Measurements from ENCODE around the gene BTBD19. TPM values are rescaled to one million over a fixed set of nuclear protein-coding genes. Genes with fewer than 3 reads are reported as not detected.
"Not testable (repeated sequence)": the region's sequence is repeated elsewhere in the genome, so short reads cannot be mapped to it uniquely, and the experiment has no call there.

Gene BTBD19
- total RNA-seq, 1 donor from 2014 or later: 15.1 TPM

GRCh38 chr1:44811234-44811633 is 2.9 kb downstream of the BTBD19 start:
- no peaks in the 10 kb centered on the region for H3K27me3 ChIP-seq
- no peak for DNase-seq (ENCODE audit: low spot score in 2 of 2)
- no peak for TF ChIP-seq CTCF (IDR thresholded peaks at IDR 0.05)
- peaks cover 15 to 29% of the 10 kb centered on the region in 2 donors for H3K36me3 ChIP-seq
- H3K4me3 ChIP-seq: peak overlapping the region in 1 of 2 donors; percentile 38
- H3K9me3 ChIP-seq: no peaks in the 10 kb centered on the region
- peaks cover 40 to 56% of the 10 kb centered on the region in 2 donors for H3K4me1 ChIP-seq
- intact Hi-C loops (cut with DNase I): no loop called here
- H3K27ac ChIP-seq: peak overlapping the region; percentile 99

GRCh38 chr1:44812822-44813543 is 4.7 kb downstream of the BTBD19 start:
- H3K4me3 ChIP-seq: peak overlapping the region; percentile 21 to 37
- H3K27me3 ChIP-seq: no peaks in the 10 kb centered on the region
- peaks cover 15 to 25% of the 10 kb centered on the region in 2 donors for H3K36me3 ChIP-seq
- peak overlapping the region; percentile 12 to 99 for H3K27ac ChIP-seq
- intact Hi-C loops (cut with DNase I): no loop called here
- peaks cover 31 to 45% of the 10 kb centered on the region in 2 donors for H3K4me1 ChIP-seq
- TF ChIP-seq CTCF (IDR thresholded peaks at IDR 0.05): no peak
- no peaks in the 10 kb centered on the region for H3K9me3 ChIP-seq
- no peak for DNase-seq (ENCODE audit: low spot score in 2 of 2)

DNA sequence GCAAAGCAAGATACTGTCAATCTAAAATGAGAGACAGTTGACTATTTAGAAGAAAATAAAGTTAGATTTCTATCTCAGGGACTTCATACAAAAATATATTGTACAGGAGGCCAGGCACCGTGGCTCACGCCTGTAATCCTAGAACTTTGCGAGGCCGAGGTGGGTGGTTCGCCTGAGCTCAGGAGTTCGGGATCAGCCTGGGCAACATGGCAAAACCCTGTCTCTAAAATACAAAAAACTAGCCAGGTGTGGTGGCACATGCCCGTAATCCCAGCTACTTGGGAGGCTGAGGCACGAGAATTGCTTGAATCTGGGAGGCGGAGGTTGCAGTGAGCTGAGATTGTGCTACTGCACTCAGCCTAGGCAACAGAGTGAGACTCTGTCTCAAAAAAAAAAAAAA is 7.6 kb downstream of the BTBD19 start:
- DNase-seq (ENCODE audit: low spot score in 2 of 2): peak in 1 of 2 donors; percentile 56
- H3K9me3 ChIP-seq; H3K4me3 ChIP-seq; H3K27me3 ChIP-seq; H3K27ac ChIP-seq; intact Hi-C loops (cut with DNase I): not testable (repeated sequence)
- Histone ChIP-seq H3K4me1 (peaks cover 5 to 32% of the 10 kb centered on the region in 2 donors), H3K36me3 (peaks cover 15 to 25% of the 10 kb centered on the region in 2 donors)

GRCh38 chr1:44817307-44817706 is 9.0 kb downstream of the BTBD19 start:
- no peak for DNase-seq (ENCODE audit: low spot score in 2 of 2)
- no peak for TF ChIP-seq CTCF (IDR thresholded peaks at IDR 0.05)
- intact Hi-C loops (cut with DNase I): no loop called here
- Histone ChIP-seq H3K4me3 (no peak overlapping the region), H3K27me3 (no peaks in the 10 kb centered on the region), H3K4me1 (peaks cover 0 to 25% of the 10 kb centered on the region in 2 donors), H3K9me3 (no peaks in the 10 kb centered on the region), H3K36me3 (peaks cover 15 to 25% of the 10 kb centered on the region in 2 donors), H3K27ac (no peak overlapping the region)

GRCh38 chr1:44817771-44818495 is 9.6 kb downstream of the BTBD19 start:
- H3K4me3 ChIP-seq: no peak overlapping the region
- peak in 1 of 2 donors; percentile 50 for DNase-seq (ENCODE audit: low spot score in 2 of 2)
- H3K27me3 ChIP-seq: no peaks in the 10 kb centered on the region
- peaks cover 0 to 25% of the 10 kb centered on the region in 2 donors for H3K4me1 ChIP-seq
- H3K27ac ChIP-seq: peak overlapping the region; percentile 77 to 95
- intact Hi-C loops (cut with DNase I): loop anchor here (2.0 kb wide), 1 partner anchor 17 kb away; the partner anchor contains the start of gene PLK3
- peaks cover 13 to 24% of the 10 kb centered on the region in 2 donors for H3K36me3 ChIP-seq
- no peak for TF ChIP-seq CTCF (IDR thresholded peaks at IDR 0.05)
- H3K9me3 ChIP-seq: no peaks in the 10 kb centered on the region

- TF ChIP-seq CTCF (IDR thresholded peaks at IDR 0.05): no peak
- peaks cover 0 to 20% of the 10 kb centered on the region in 2 donors for H3K4me1 ChIP-seq
- intact Hi-C loops (cut with DNase I): loop anchor here (1.0 to 2.0 kb wide), 2 partner anchors 11 to 18 kb away; partner anchors contain the start of genes BTBD19 and PLK3
- peaks cover 11 to 14% of the 10 kb centered on the region in 2 donors for H3K36me3 ChIP-seq
- peak overlapping the region; percentile 77 to 95 for H3K27ac ChIP-seq
- no peaks in the 10 kb centered on the region for H3K9me3 ChIP-seq
- peak in 1 of 2 donors; percentile 61 for DNase-seq (ENCODE audit: low spot score in 2 of 2)
- H3K4me3 ChIP-seq: peak overlapping the region; percentile 47 to 66
- H3K27me3 ChIP-seq: no peaks in the 10 kb centered on the region
These were observed 10.9 kb downstream of the BTBD19 start for GRCh38 chr1:44819196-44819607.
